ENCODE data around the gene RBM17.

DNA sequence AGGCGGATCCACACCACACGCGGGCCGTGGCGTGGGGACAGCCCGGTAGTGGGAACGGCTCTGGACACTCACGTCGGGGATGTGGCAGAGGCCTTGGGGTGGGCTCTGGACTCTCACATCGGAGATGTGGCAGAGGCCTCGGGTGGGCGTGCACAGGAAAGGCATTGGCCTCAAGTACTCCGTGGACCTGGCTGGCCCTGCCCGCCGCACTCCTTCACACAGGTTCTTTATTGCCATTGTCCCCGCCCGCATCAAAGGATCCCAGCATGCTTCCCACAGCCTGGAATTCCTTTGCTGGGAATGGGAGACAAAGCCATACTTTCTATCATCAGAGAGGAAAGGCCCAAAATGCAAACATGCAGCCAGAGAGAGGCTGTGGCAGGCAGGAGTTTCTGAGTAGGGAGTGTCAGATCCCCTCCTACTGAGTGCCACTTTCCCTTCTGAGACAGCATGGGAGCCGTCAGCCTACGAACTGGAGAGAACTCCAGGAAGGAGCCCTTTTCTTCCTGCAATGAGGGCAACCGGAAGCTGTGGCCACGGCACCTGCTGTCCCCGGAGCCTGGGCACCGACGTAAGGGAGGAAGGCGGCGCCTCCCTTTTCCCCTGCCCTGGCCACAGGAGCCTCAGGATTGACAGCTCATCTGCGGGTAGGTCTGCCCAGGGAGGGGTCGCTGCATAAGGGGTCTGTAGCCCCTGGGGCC lies 51.5 kb downstream of the RBM17 start:
- TF ChIP-seq POLR2AphosphoS5 (IDR thresholded peaks at IDR 0.05) (no peak), CTCF (IDR thresholded peaks at IDR 0.05) (no peak), POLR2A (IDR thresholded peaks at IDR 0.05) (no peak)
